PC-9 (cell line): ENCODE data around the gene PRDM15. TPM values are rescaled to one million over a fixed set of nuclear protein-coding genes. Genes with fewer than 3 reads are reported as not detected.

Experiments
- BruUV-seq: library from RNA; stranded (reverse); fragments of 400-500 nt; replicated peaks from 2 replicates; lab custom pipeline; 2021; lab: Mats Ljungman, UMichigan
- CTCF ChIA-PET: fragments of 300-600 bp; sonication (Branson Sonifier 250); formaldehyde crosslinking; loops from one replicate; lab custom pipeline; 2022; ENCODE audit warnings: antibody characterized with exemption; lab: Charles Lee
- POLR2A ChIA-PET: fragments of 300-600 bp; sonication (Branson Sonifier 250); formaldehyde crosslinking; loops from one replicate; lab custom pipeline; 2022; ENCODE audit warnings: antibody characterized with exemption; ENCODE audit not compliant: unreplicated experiment; lab: Charles Lee
- DNase-seq, 2 experiments: peaks; one replicate each; pipeline versions ENCODE4 v3.0.0 to v3.0.0-alpha.2; 2015 to 2022; ENCODE audit warnings: mixed read lengths in 1 of 2
- H2AFZ ChIP-seq: fragments of 200-600 bp; sonication (generic); 2 replicates; pipeline ENCODE4 v1.8.1; 2017; ENCODE audit warnings: antibody characterized with exemption
- H3F3A ChIP-seq: fragments of 200-600 bp; sonication (generic); 2 replicates; pipeline ENCODE4 v1.8.1; 2017; ENCODE audit warnings: antibody characterized with exemption, mild to moderate bottlenecking, low read depth; ENCODE audit not compliant: insufficient read depth
- H3K27ac ChIP-seq: fragments of 200-600 bp; sonication (generic); 2 replicates; pipeline ENCODE4 v1.6.1; 2016; ENCODE audit warnings: mixed run types
- H3K27me3 ChIP-seq: fragments of 200-600 bp; sonication (generic); 2 replicates; pipeline ENCODE4 v1.6.1; 2016; ENCODE audit warnings: low read depth, mixed run types; ENCODE audit not compliant: insufficient read depth
- H3K36me3 ChIP-seq: fragments of 200-600 bp; sonication (generic); 2 replicates; pipeline ENCODE4 v1.6.1; 2016; ENCODE audit warnings: low read depth, mixed run types
- H3K4me1 ChIP-seq: fragments of 200-600 bp; sonication (generic); replicated peaks from 2 replicates; pipeline ENCODE4 v1.6.1; 2016; ENCODE audit warnings: mixed run types; ENCODE audit not compliant: insufficient read depth
- H3K4me2 ChIP-seq: fragments of 200-600 bp; sonication (generic); 2 replicates; pipeline ENCODE4 v1.6.1; 2017; ENCODE audit warnings: mixed run types
- H3K4me3 ChIP-seq: fragments of 200-600 bp; sonication (generic); 2 replicates; pipeline ENCODE4 v1.6.1; 2016; ENCODE audit warnings: mixed run types
- H3K79me2 ChIP-seq: fragments of 200-600 bp; sonication (generic); 2 replicates; pipeline ENCODE4 v1.6.1; 2017; ENCODE audit warnings: low read depth, mixed run types
- H3K9me2 ChIP-seq: fragments of 200-600 bp; sonication (generic); 2 replicates; pipeline ENCODE4 v1.8.1; 2017; ENCODE audit warnings: mild to moderate bottlenecking; ENCODE audit not compliant: insufficient read depth
- H3K9me3 ChIP-seq: fragments of 200-600 bp; sonication (generic); 2 replicates; pipeline ENCODE4 v1.8.1; 2016; ENCODE audit warnings: low read depth; ENCODE audit not compliant: insufficient read depth
- H4K20me1 ChIP-seq: fragments of 200-600 bp; sonication (generic); 2 replicates; pipeline ENCODE4 v1.8.1; 2017; ENCODE audit not compliant: insufficient read depth
- EZH2 ChIP-seq: fragments of 200-600 bp; sonication (generic); IDR thresholded peaks from 2 replicates; pipeline ENCODE4 v1.8.0; 2017; ENCODE audit warnings: antibody characterized with exemption, low read depth
- intact Hi-C: fragments of 100-400 bp; cut with micrococcal nuclease; formaldehyde crosslinking; loops from one replicate; pipeline ENCODE4 v1.10.0; 2022; ENCODE audit not compliant: unreplicated experiment
- total RNA-seq: library from RNA; stranded (reverse); gene quantifications from 2 replicates; pipeline ENCODE4 v1.2.3, GENCODE V29; 2021
- TF ChIP-seq, protein P1 (sequence below): fragments of 200-600 bp; sonication (generic); conservative IDR thresholded peaks from 2 replicates; pipeline ENCODE4 v1.6.1; 2017; ENCODE audit warnings: mixed run types, antibody characterized with exemption, mild to moderate bottlenecking, moderate library complexity

Gene PRDM15
- total RNA-seq, 1 experiment from 2014 or later = 8.8 TPM

DNA sequence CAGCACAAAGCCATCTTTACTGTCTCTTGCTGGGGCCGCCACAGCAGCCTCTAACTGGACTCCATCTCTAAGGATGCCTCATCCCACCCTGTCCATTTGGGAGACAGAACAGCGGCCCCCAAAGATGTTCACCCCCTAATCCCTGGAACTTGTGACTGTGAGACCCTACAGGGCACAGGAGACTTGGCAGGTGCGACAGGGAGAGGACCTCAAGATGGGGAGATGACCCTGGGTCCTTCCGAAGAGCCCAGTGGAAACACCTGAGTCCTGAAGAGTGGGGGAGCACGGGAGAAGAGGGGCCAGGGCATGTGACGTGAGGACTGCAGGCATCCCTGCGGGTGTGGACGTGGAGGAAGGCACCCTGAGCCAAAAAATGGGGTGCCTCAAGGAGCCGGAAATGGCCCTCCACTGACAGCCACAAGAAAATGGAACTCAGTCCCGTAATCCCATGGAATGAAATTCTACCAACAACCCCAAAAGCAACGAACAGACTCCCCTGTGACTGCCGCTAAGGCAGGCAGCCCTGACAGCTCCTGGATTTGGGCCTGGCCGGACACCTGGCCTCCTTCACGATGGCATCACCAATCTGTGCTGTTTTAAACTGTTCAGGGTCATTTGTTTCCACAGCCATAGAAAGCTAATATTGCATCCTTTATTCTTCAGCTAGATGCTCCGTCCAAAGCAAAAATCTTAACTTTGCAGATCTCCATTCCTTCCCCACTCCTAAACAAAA is 40.7 kb upstream of the PRDM15 start:
- ChIA-PET CTCF (no interaction called here), POLR2A (interaction anchor here (0.6 kb wide), 1 partner anchor 685 kb away, joined by 9 read pairs; no protein-coding TSS in a partner anchor)
- Histone ChIP-seq H3K9me3 (no peaks in the 10 kb centered on the region), H3K4me2 (no peak overlapping the region), H3K4me1 (no peaks in the 10 kb centered on the region), H3K36me3 (no peaks in the 10 kb centered on the region), H3K9me2 (no peaks in the 10 kb centered on the region), H3K27ac (no peak overlapping the region), H3F3A (no peaks in the 10 kb centered on the region), H3K27me3 (no peaks in the 10 kb centered on the region), H3K4me3 (no peak overlapping the region), H2AFZ (no peak overlapping the region), H3K79me2 (no peaks in the 10 kb centered on the region), H4K20me1 (no peaks in the 10 kb centered on the region)
- intact Hi-C loops = no loop called here
- DNase-seq = no peak
- TF ChIP-seq, protein P1, sequence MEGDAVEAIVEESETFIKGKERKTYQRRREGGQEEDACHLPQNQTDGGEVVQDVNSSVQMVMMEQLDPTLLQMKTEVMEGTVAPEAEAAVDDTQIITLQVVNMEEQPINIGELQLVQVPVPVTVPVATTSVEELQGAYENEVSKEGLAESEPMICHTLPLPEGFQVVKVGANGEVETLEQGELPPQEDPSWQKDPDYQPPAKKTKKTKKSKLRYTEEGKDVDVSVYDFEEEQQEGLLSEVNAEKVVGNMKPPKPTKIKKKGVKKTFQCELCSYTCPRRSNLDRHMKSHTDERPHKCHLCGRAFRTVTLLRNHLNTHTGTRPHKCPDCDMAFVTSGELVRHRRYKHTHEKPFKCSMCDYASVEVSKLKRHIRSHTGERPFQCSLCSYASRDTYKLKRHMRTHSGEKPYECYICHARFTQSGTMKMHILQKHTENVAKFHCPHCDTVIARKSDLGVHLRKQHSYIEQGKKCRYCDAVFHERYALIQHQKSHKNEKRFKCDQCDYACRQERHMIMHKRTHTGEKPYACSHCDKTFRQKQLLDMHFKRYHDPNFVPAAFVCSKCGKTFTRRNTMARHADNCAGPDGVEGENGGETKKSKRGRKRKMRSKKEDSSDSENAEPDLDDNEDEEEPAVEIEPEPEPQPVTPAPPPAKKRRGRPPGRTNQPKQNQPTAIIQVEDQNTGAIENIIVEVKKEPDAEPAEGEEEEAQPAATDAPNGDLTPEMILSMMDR = no peak
- no TSS peak for BruUV-seq

DNA sequence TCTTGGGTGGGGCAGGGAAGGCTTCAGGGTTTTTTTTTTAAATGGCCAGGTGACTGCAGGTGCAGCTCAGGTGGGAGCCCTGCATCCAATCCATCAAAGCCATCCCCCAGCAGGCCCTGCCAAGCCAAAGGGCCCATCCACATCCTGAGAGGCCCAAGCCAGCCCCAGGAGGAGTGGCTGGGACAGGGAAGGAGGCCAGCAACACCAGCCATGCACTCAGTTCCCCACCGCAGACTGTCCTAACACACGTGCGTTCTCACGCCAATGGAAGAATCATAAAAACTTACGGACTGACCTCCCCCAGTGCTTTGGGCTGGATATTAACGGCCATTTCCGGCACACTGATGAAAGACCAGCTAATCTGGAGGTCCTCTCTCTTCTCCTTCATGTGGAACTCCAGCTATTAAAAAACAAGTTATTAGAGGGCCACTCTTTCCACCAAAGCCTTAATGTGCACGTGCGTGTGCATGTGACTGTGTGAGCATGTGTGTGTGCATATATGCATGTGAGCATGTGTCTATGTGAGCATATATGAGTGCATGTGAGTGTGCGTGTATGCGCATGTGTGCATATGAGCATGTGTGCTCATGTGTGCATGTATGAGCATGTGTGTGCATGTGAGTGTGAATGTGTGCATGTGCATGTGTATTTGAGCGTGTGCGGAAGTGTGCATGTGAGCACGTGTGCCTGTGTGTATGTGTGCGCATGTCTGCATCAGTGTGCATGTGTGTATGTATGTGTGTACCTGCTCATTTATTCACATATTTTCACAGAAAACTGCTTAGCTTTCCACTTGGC is 39.6 kb upstream of the PRDM15 start:
- DNase-seq = no peak
- no peaks in the 10 kb centered on the region for H3K27me3 ChIP-seq
- H3K79me2 ChIP-seq = no peaks in the 10 kb centered on the region
- no peak overlapping the region for H3K27ac ChIP-seq
- H3K4me1 ChIP-seq = no peaks in the 10 kb centered on the region
- ChIA-PET POLR2A (interaction anchor here (0.6 kb wide), 1 partner anchor 686 kb away, joined by 9 read pairs; no protein-coding TSS in a partner anchor), CTCF (no interaction called here)
- no peak overlapping the region for H3K4me3 ChIP-seq
- H3K4me2 ChIP-seq = no peak overlapping the region
- no peaks in the 10 kb centered on the region for H3F3A ChIP-seq
- H3K9me2 ChIP-seq = no peaks in the 10 kb centered on the region
- H4K20me1 ChIP-seq = no peaks in the 10 kb centered on the region
- H3K36me3 ChIP-seq = no peaks in the 10 kb centered on the region
- BruUV-seq = no TSS peak
- no peaks in the 10 kb centered on the region for H3K9me3 ChIP-seq
- no peak overlapping the region for H2AFZ ChIP-seq
- TF ChIP-seq, protein P1 = no peak
- no peak for TF ChIP-seq EZH2
- intact Hi-C loops = no loop called here

DNA sequence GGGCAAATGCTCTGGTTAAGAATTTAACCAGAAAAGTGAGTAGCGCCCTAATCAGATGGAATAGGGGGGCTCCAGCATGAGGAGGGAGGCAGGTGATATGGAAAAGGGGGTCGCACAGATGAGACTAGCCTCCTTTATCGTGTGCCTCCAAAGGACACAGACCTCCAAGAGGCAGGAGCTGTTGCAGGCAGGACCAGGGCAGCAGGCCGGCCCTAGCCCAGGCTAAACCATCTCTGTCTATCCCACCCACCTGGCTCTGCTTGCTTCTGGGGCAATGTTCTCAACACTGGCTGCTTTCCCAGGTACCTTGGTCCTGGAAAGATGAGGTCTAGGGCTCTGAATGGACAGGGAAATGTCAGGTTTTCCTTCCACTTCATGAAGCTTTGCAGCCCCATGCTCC is 38.4 kb upstream of the PRDM15 start:
- no peak overlapping the region for H3K4me3 ChIP-seq
- no peaks in the 10 kb centered on the region for H3K4me1 ChIP-seq
- BruUV-seq = no TSS peak
- no peaks in the 10 kb centered on the region for H3K36me3 ChIP-seq
- DNase-seq = no peak
- H3K9me3 ChIP-seq = no peaks in the 10 kb centered on the region
- H3K79me2 ChIP-seq = no peaks in the 10 kb centered on the region
- no peak overlapping the region for H2AFZ ChIP-seq
- ChIA-PET CTCF (no interaction called here), POLR2A (no interaction called here)
- intact Hi-C loops = no loop called here
- no peak overlapping the region for H3K27ac ChIP-seq
- no peaks in the 10 kb centered on the region for H4K20me1 ChIP-seq
- H3K27me3 ChIP-seq = no peaks in the 10 kb centered on the region
- no peaks in the 10 kb centered on the region for H3K9me2 ChIP-seq
- no peak overlapping the region for H3K4me2 ChIP-seq
- H3F3A ChIP-seq = no peaks in the 10 kb centered on the region
- TF ChIP-seq, protein P1 = no peak
- no peak for TF ChIP-seq EZH2
